Testis (tissue), 2 donors: ENCODE data around the gene LAMTOR2.

Source experiments
- POLR2A ChIP-seq: fragments of 450-650 bp; IDR thresholded peaks from one replicate; pipeline ENCODE4 v1.6.1; 2017; ENCODE audit warnings: antibody characterized with exemption, mild to moderate bottlenecking, moderate library complexity
- TF ChIP-seq, protein P1 (sequence below), 3 experiments: fragments of 450-650 bp in 2 of 3; fragments of 200-600 bp in 1 of 3; sonication (generic) in 1 of 3; IDR thresholded peaks; one replicate each; pipeline ENCODE4 v1.5.1; 2016 to 2019; ENCODE audit warnings: antibody characterized with exemption in 3 of 3, mild to moderate bottlenecking in 2 of 3, moderate library complexity in 1 of 3

DNA sequence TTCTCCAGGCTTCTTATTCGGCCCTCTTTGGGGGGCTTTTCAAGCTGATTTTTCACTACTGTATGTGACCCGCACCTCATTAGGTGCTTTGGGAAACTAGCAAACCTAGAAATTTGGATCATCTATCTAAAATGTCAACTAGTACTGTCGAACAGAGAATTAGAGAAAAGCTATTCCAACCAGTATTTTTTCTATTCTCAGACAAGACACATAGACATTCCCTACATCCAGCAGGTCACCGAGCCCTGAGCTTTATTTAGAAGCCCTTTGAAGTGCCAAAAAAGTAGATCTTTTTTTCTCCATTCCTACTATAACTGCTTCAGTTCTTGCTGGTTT, 33.5 kb upstream of the LAMTOR2 start:
- no peak for TF ChIP-seq POLR2A
- TF ChIP-seq, protein P1, sequence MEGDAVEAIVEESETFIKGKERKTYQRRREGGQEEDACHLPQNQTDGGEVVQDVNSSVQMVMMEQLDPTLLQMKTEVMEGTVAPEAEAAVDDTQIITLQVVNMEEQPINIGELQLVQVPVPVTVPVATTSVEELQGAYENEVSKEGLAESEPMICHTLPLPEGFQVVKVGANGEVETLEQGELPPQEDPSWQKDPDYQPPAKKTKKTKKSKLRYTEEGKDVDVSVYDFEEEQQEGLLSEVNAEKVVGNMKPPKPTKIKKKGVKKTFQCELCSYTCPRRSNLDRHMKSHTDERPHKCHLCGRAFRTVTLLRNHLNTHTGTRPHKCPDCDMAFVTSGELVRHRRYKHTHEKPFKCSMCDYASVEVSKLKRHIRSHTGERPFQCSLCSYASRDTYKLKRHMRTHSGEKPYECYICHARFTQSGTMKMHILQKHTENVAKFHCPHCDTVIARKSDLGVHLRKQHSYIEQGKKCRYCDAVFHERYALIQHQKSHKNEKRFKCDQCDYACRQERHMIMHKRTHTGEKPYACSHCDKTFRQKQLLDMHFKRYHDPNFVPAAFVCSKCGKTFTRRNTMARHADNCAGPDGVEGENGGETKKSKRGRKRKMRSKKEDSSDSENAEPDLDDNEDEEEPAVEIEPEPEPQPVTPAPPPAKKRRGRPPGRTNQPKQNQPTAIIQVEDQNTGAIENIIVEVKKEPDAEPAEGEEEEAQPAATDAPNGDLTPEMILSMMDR (IDR thresholded peaks at IDR 0.05): no peak
